H7 (cell line): ENCODE measurements around the gene ZCCHC8. TPM values are rescaled to one million over a fixed set of nuclear protein-coding genes. Genes with fewer than 3 reads are reported as not detected.
"Not testable (repeated sequence)": the region's sequence is repeated elsewhere in the genome, so short reads cannot be mapped to it uniquely, and the experiment has no call there.

ENCODE experiments used
- DNase-seq: peaks from one replicate; pipeline ENCODE4 v3.0.0; 2012
- H3K27me3 ChIP-seq: 2 replicates; pipeline ENCODE4 v1.6.0; 2011; ENCODE audit warnings: mild to moderate bottlenecking, low read length; ENCODE audit not compliant: control insufficient read depth, insufficient read depth
- H3K36me3 ChIP-seq: replicated peaks from 2 replicates; pipeline ENCODE4 v1.5.1; 2011; ENCODE audit warnings: low read length; ENCODE audit not compliant: control insufficient read depth, insufficient read depth
- H3K4me3 ChIP-seq: 2 replicates; pipeline ENCODE4 v1.5.1; 2011; ENCODE audit warnings: low read depth, mild to moderate bottlenecking, control low read depth, low read length, moderate library complexity; ENCODE audit not compliant: insufficient read depth
- total RNA-seq: library from RNA; depleted of rRNA; stranded (reverse); fragments of >200 nt; shearing (Covaris generic); gene quantifications from 2 replicates; pipeline ENCODE4 v1.2.3, GENCODE V29; 2014

ZCCHC8 gene
- total RNA-seq, 1 experiment from 2014 or later: 28.0 TPM

- no peak for DNase-seq
- no peaks in the 10 kb centered on the region for H3K27me3 ChIP-seq
- H3K4me3 ChIP-seq: no peak overlapping the region
- peaks cover 64% of the 10 kb centered on the region for H3K36me3 ChIP-seq
Measured at GRCh38 chr12:122519418-122519817, 18.7 kb upstream of the ZCCHC8 start.

DNA sequence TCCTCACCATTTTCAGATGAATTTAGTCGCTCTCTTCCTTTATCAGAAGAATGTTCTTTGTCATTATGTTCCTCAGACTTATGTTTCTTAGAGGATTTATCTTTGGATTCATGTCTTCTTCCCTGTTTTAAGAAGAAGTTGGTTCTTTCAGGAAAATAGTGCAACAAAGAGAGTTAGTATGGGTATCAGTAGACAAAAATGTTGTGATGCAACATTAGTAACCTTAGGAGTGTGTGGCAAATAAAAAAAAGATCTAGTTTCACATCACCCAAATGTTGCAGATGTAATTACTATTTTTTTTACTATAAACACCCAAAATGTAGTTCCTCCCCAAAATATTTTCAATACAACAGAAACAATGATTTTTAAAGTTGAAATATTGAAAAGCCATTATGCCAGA lies 18.2 kb upstream of the ZCCHC8 start:
- Histone ChIP-seq H3K27me3 (no peaks in the 10 kb centered on the region), H3K4me3 (no peak overlapping the region), H3K36me3 (peaks cover 66% of the 10 kb centered on the region)
- DNase-seq: no peak

- no peaks in the 10 kb centered on the region for H3K27me3 ChIP-seq
- H3K4me3 ChIP-seq: no peak overlapping the region
- DNase-seq: no peak
- H3K36me3 ChIP-seq: peaks cover 70% of the 10 kb centered on the region
Measured at GRCh38 chr12:122517877-122518276, 17.1 kb upstream of the ZCCHC8 start.

GRCh38 chr12:122516544-122517361 lies 16.0 kb upstream of the ZCCHC8 start:
- DNase-seq: no peak
- Histone ChIP-seq H3K36me3 (peaks cover 73% of the 10 kb centered on the region), H3K27me3 (no peaks in the 10 kb centered on the region), H3K4me3 (no peak overlapping the region)

DNA sequence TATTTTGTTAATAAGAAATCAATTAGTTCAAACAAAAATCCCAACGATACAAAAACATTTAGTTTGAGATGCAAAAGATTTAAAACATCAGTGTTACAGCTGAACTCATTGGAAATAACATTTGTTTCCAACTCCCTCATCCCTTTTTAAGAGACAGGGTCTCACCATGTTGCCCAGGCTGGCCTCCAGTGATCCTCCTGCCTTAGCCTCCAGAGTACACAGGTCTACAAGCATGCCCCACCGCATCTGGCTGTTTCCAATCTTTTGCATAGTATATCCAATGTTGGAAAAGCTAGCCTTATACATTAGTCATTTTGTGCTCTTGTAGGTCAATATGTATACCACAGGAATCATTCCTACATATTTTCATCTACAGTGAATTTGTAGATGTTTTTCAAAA lies 14.5 kb upstream of the ZCCHC8 start:
- no peak for DNase-seq
- peaks cover 69% of the 10 kb centered on the region for H3K36me3 ChIP-seq
- H3K4me3 ChIP-seq: no peak overlapping the region
- no peaks in the 10 kb centered on the region for H3K27me3 ChIP-seq

GRCh38 chr12:122513660-122514059 lies 12.9 kb upstream of the ZCCHC8 start:
- no peak for DNase-seq
- Histone ChIP-seq H3K27me3 (no peaks in the 10 kb centered on the region), H3K36me3 (peaks cover 60% of the 10 kb centered on the region), H3K4me3 (no peak overlapping the region)

GRCh38 chr12:122513028-122513427 lies 12.3 kb upstream of the ZCCHC8 start:
- H3K27me3 ChIP-seq, DNase-seq, H3K4me3 ChIP-seq: not testable (repeated sequence)
- H3K36me3 ChIP-seq: peaks cover 60% of the 10 kb centered on the region

DNA sequence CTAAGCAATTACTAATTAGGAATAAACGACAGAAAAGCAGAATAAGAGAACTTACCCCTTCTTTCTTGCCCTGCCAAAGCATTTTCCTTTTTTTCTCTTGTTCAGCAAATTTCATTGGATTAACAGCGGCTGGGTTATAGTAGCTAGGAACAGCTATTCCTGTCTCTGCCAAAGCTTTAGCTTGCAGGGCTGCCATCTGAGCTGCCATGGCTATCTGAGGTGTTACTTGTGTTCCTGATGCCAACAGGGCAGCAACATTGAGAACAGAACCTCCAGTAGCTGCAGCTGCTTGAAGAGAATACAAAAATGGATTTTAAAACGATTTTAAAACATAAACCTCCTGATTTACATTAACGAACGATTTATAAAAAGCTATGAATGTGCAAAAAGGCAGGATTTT lies 7.4 kb upstream of the ZCCHC8 start:
- Histone ChIP-seq H3K36me3 (peaks cover 54% of the 10 kb centered on the region), H3K27me3 (no peaks in the 10 kb centered on the region), H3K4me3 (no peak overlapping the region)
- no peak for DNase-seq

DNA sequence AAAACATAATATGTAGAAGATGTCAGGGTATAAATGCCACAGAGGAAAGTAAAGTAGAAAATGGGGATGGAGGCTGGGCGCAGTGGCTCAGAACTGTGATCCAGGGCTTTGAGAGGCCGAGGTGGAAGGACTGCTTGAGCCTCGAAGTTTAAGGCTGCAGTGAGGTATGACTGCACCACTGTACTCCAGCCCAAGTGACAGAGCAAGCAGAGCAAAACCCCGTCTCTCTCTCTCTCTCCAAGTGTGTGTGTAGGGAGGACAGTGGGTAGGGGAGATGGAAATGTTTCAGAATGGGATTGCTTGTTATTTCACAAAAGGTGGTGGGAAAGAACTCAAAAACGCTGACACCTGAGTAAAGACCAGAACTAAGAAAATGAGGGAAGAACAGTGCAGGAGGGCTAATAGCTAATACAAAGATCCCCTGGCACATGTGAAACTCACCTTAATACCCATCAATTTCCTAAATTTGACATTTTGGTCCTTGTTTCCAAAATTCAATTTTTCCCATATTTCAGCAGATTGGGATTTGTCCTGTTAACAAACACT lies 5.7 kb upstream of the ZCCHC8 start:
- no peak for DNase-seq
- peaks cover 41% of the 10 kb centered on the region for H3K36me3 ChIP-seq
- H3K4me3 ChIP-seq: no peak overlapping the region
- no peaks in the 10 kb centered on the region for H3K27me3 ChIP-seq

- DNase-seq: no peak
- Histone ChIP-seq H3K36me3 (peaks cover 33% of the 10 kb centered on the region), H3K4me3 (no peak overlapping the region), H3K27me3 (no peaks in the 10 kb centered on the region)
Measured at GRCh38 chr12:122505419-122506051, 4.8 kb upstream of the ZCCHC8 start.

DNA sequence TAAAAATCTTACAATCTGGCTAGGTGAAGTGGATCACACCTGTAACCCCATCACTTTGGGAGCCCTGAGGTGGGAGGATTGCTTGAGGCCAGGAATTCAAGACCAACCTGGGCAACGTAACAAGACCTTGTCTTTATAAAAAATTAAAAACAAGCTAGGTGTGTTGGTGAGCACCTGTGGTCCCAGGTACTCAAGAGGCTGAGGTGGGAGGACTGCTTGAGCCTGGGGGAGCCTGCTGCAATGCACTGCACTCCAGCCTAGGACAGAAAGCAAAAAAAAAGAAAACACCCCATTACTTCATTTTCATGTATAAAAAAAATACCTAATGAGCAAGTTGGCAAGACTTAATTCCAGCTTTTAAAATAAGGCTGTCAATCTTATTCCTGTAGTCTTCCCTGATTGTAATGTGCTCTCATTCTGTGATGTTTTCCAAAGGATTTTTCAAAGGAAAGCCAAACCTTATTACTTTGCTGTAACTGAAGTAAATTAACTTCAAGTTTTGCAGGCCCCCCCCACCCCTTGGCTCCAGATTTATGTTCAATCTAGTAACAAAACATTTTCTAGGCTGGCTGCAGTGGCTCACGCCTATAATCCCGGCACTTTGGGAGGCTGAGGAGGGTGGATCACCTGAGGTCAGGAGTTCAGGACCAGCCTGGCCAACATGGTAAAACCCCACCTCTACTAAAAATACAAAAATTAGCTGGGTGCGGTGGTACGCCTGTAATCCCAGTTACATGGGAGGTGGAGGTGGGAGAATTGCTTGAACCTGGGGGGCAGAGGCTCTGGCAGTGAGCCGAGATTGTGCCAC lies 3.3 kb upstream of the ZCCHC8 start:
- no peak for DNase-seq

GRCh38 chr12:122503147-122503751 lies 2.5 kb upstream of the ZCCHC8 start:
- Histone ChIP-seq H3K36me3 (peaks cover 27% of the 10 kb centered on the region), H3K4me3 (no peak overlapping the region), H3K27me3 (no peaks in the 10 kb centered on the region)
- no peak for DNase-seq

More for the DNA sequence above, 3.3 kb upstream of the ZCCHC8 start:
- H3K4me3 ChIP-seq: no peak overlapping the region
- no peaks in the 10 kb centered on the region for H3K27me3 ChIP-seq
- peaks cover 29% of the 10 kb centered on the region for H3K36me3 ChIP-seq

DNA sequence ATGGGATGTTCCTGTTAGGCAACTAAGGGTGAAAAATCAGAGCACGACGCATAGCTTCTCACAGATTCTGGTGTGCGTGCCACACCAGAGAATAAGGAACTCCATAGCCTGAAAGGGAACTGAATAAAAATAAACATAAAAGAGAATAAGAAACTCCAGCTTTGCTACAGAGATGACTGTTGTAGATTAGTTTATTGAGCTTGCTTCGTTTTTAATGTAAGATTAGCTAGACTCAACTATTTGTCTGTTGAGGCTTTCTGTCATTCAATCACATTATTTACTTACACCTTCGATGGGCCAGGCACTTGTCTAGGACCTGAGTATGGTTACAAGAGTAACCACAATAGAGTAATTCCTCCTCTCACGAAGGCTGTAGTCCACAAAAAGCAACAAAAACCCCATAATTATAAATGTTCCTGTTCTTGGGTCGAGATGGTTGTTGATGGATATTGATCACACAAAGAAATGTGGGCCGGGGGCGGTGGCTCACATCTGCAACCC lies 807 bp upstream of the ZCCHC8 start:
- Histone ChIP-seq H3K4me3 (no peak overlapping the region), H3K27me3 (no peaks in the 10 kb centered on the region), H3K36me3 (peaks cover 14% of the 10 kb centered on the region)
- no peak for DNase-seq
